Loucy (cell line): ENCODE data around the gene PAM.

Experiments used
- H2AFZ ChIP-seq: fragments of 200-600 bp; sonication (generic); 2 replicates; pipeline ENCODE4 v1.6.0; 2016; ENCODE audit warnings: antibody characterized with exemption, mild to moderate bottlenecking, low read length, moderate library complexity
- H3F3A ChIP-seq: fragments of 200-600 bp; 2 replicates; pipeline ENCODE4 v1.6.0; 2016; ENCODE audit warnings: antibody characterized with exemption, low read depth, mild to moderate bottlenecking
- H3K27me3 ChIP-seq: fragments of 200-600 bp; sonication (generic); 2 replicates; pipeline ENCODE4 v1.6.1; 2014; ENCODE audit warnings: low read length, mild to moderate bottlenecking; ENCODE audit not compliant: insufficient read depth, poor library complexity, severe bottlenecking
- H3K36me3 ChIP-seq: fragments of 200-600 bp; sonication (generic); 2 replicates; pipeline ENCODE4 v1.6.1; 2016; ENCODE audit warnings: low read length; ENCODE audit not compliant: insufficient read depth
- H3K4me1 ChIP-seq: fragments of 200-600 bp; sonication (generic); 2 replicates; pipeline ENCODE4 v1.5.1; 2014; ENCODE audit warnings: low read length, mild to moderate bottlenecking; ENCODE audit not compliant: insufficient read depth, poor library complexity, severe bottlenecking
- H3K4me2 ChIP-seq: fragments of 200-600 bp; sonication (generic); 2 replicates; pipeline ENCODE4 v1.6.0; 2014; ENCODE audit warnings: antibody characterized with exemption, low read length, low read depth, mild to moderate bottlenecking; ENCODE audit not compliant: poor library complexity, severe bottlenecking
- H3K4me3 ChIP-seq: fragments of 200-600 bp; sonication (generic); 2 replicates; pipeline ENCODE4 v1.5.1; 2014; ENCODE audit warnings: low read length, mild to moderate bottlenecking, mixed read lengths; ENCODE audit not compliant: poor library complexity, severe bottlenecking
- H3K79me2 ChIP-seq: fragments of 200-600 bp; sonication (generic); 2 replicates; pipeline ENCODE4 v1.6.1; 2014; ENCODE audit warnings: low read length; ENCODE audit not compliant: insufficient read depth
- H3K9ac ChIP-seq: fragments of 200-600 bp; sonication (generic); 2 replicates; pipeline ENCODE4 v1.6.0; 2014; ENCODE audit warnings: mild to moderate bottlenecking, low read depth, low read length, moderate library complexity; ENCODE audit not compliant: poor library complexity, severe bottlenecking
- H3K9me2 ChIP-seq: fragments of 200-600 bp; sonication (generic); replicated peaks from 2 replicates; pipeline ENCODE4 v1.6.1; 2016; ENCODE audit warnings: low read depth, low read length, mixed read lengths
- H3K9me3 ChIP-seq: fragments of 200-600 bp; sonication (generic); 2 replicates; pipeline ENCODE4 v1.6.1; 2014; ENCODE audit warnings: mild to moderate bottlenecking, antibody characterized with exemption, low read length, low read depth; ENCODE audit not compliant: insufficient read depth
- H4K20me1 ChIP-seq: fragments of 200-600 bp; sonication (generic); 2 replicates; pipeline ENCODE4 v1.6.0; 2014; ENCODE audit warnings: antibody characterized with exemption, low read length, mild to moderate bottlenecking; ENCODE audit not compliant: insufficient read depth, poor library complexity, severe bottlenecking
- EZH2phosphoT487 ChIP-seq: fragments of 200-600 bp; IDR thresholded peaks from 2 replicates; pipeline ENCODE4 v1.6.1; 2018; ENCODE audit warnings: antibody characterized with exemption, mild to moderate bottlenecking, moderate library complexity, borderline replicate concordance
- TF ChIP-seq, protein P1 (sequence below): fragments of 200-600 bp; sonication (generic); conservative IDR thresholded peaks from 2 replicates; pipeline ENCODE4 v1.5.1; 2014; ENCODE audit warnings: mild to moderate bottlenecking, antibody characterized with exemption, low read length

PAM gene

GRCh38 chr5:102901424-102902134 lies 146.5 kb downstream of the PAM start:
- Histone ChIP-seq H3K9me3 (no peaks in the 10 kb centered on the region), H2AFZ (no peak overlapping the region), H3K4me3 (no peak overlapping the region), H3K4me1 (no peaks in the 10 kb centered on the region), H3K36me3 (no peaks in the 10 kb centered on the region), H3K9me2 (no peaks in the 10 kb centered on the region), H3F3A (no peaks in the 10 kb centered on the region), H3K4me2 (no peak overlapping the region), H3K27me3 (no peaks in the 10 kb centered on the region), H3K79me2 (no peaks in the 10 kb centered on the region), H4K20me1 (no peaks in the 10 kb centered on the region), H3K9ac (no peak overlapping the region)
- TF ChIP-seq EZH2phosphoT487, result no peak
- TF ChIP-seq, protein P1, sequence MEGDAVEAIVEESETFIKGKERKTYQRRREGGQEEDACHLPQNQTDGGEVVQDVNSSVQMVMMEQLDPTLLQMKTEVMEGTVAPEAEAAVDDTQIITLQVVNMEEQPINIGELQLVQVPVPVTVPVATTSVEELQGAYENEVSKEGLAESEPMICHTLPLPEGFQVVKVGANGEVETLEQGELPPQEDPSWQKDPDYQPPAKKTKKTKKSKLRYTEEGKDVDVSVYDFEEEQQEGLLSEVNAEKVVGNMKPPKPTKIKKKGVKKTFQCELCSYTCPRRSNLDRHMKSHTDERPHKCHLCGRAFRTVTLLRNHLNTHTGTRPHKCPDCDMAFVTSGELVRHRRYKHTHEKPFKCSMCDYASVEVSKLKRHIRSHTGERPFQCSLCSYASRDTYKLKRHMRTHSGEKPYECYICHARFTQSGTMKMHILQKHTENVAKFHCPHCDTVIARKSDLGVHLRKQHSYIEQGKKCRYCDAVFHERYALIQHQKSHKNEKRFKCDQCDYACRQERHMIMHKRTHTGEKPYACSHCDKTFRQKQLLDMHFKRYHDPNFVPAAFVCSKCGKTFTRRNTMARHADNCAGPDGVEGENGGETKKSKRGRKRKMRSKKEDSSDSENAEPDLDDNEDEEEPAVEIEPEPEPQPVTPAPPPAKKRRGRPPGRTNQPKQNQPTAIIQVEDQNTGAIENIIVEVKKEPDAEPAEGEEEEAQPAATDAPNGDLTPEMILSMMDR, result no peak

DNA sequence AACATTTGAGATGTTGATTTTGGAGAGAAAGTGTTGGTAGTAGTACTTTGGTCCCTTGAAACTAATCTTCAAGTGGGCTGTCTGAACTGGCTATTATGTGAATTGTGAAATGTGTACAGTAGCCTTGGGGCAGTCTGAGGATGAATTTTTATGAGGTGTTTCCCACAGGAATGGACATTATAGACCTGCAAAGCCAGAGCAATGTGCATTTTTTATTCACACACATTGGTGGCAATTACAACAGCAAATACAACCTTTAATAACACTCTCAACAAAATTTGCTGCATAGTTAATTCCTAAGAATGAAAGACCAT lies 147.0 kb downstream of the PAM start:
- H3K79me2 ChIP-seq, result no peaks in the 10 kb centered on the region
- no peak overlapping the region for H3K4me3 ChIP-seq
- no peaks in the 10 kb centered on the region for H3F3A ChIP-seq
- no peak overlapping the region for H2AFZ ChIP-seq
- no peaks in the 10 kb centered on the region; the same call in 1 of the 2 replicates for H3K9me3 ChIP-seq
- no peaks in the 10 kb centered on the region for H4K20me1 ChIP-seq
- no peaks in the 10 kb centered on the region for H3K36me3 ChIP-seq
- no peak overlapping the region for H3K4me2 ChIP-seq
- no peaks in the 10 kb centered on the region for H3K27me3 ChIP-seq
- no peaks in the 10 kb centered on the region for H3K4me1 ChIP-seq
- no peaks in the 10 kb centered on the region for H3K9me2 ChIP-seq
- TF ChIP-seq, protein P1, result no peak
- TF ChIP-seq EZH2phosphoT487, result no peak
- H3K9ac ChIP-seq, result no peak overlapping the region

DNA sequence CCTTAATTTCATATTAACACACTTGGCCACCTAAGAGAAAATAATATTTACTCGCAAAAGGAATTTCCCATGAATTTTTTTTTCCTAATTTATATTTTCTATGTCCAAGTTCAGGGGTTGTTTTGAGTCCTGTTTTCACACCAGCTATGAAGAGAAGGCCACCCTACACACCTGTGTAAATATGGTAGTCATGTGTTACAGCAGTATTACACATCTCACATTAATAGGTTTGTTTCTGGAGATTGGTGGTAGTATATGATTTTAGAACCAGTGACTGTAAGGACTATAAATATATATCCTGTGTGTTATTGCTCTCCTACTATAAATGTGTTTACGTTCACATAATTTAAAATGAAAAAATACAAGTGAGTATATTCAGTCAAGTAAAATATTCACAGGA lies 147.5 kb downstream of the PAM start:
- no peak overlapping the region for H3K9ac ChIP-seq
- H3K9me3 ChIP-seq, result no peaks in the 10 kb centered on the region; the same call in 1 of the 2 replicates
- TF ChIP-seq, protein P1, result no peak
- no peak overlapping the region for H3K4me3 ChIP-seq
- no peak overlapping the region for H3K4me2 ChIP-seq
- H4K20me1 ChIP-seq, result no peaks in the 10 kb centered on the region
- no peaks in the 10 kb centered on the region for H3K36me3 ChIP-seq
- H3K4me1 ChIP-seq, result no peaks in the 10 kb centered on the region
- H3K79me2 ChIP-seq, result no peaks in the 10 kb centered on the region
- H3K27me3 ChIP-seq, result no peaks in the 10 kb centered on the region
- no peak overlapping the region for H2AFZ ChIP-seq
- no peaks in the 10 kb centered on the region for H3K9me2 ChIP-seq
- no peaks in the 10 kb centered on the region for H3F3A ChIP-seq
